HEK293 (cell line): ENCODE measurements around the gene STK38.

Experiments
- CTCF ChIA-PET: fragments of 350-600 bp; formaldehyde crosslinking; extraction: SDS; loops from one replicate; lab custom pipeline; 2021; ENCODE audit warnings: antibody characterized with exemption; lab: Yijun Ruan, JAX
- POLR2A ChIA-PET: fragments of 300-600 bp; formaldehyde crosslinking; extraction: SDS; loops from one replicate; lab custom pipeline; 2020; ENCODE audit warnings: antibody characterized with exemption, inconsistent platforms; lab: Yijun Ruan, JAX
- H3K27ac ChIP-seq: fragments of 200-500 bp; sonication (Bioruptor generic); 2 replicates; pipeline ENCODE4 v1.5.1; 2014; ENCODE audit warnings: low read depth, low read length, control low read depth, inconsistent platforms; ENCODE audit errors: extremely low read depth
- H3K36me3 ChIP-seq, 2 experiments: fragments of 200-500 bp in 1 of 2; sonication (Bioruptor generic) in 1 of 2; 1 replicate in 1 of 2; 2 replicates in 1 of 2; pipeline ENCODE4 v1.5.1; 2014 to 2017; ENCODE audit warnings: inconsistent platforms in 2 of 2, low read length in 2 of 2; ENCODE audit not compliant: control insufficient read depth in 2 of 2, insufficient read depth in 1 of 2
- H3K4me1 ChIP-seq: fragments of 200-500 bp; sonication (Bioruptor generic); 2 replicates; pipeline ENCODE4 v1.5.1; 2014; ENCODE audit warnings: mild to moderate bottlenecking, low read length, inconsistent platforms; ENCODE audit not compliant: control insufficient read depth, insufficient read depth
- H3K4me3 ChIP-seq: 2 replicates; pipeline ENCODE4 v1.5.1; 2011; ENCODE audit warnings: low read depth, mild to moderate bottlenecking, control low read depth, low read length, moderate library complexity
- H3K9me3 ChIP-seq: fragments of 200-500 bp; sonication (Bioruptor generic); 2 replicates; pipeline ENCODE4 v1.5.1; 2014; ENCODE audit warnings: low read depth, low read length, inconsistent platforms; ENCODE audit not compliant: control insufficient read depth, insufficient read depth
- HOXD13 ChIP-seq: sonication (generic); formaldehyde crosslinking; IDR thresholded peaks from 2 replicates; pipeline ENCODE4 v1.8.0; 2022; ENCODE audit warnings: missing genetic modification reagents, borderline replicate concordance
- KLF8 ChIP-seq: fragments of 450-650 bp; formaldehyde crosslinking; IDR thresholded peaks from 2 replicates; pipeline ENCODE4 v1.5.1; 2016; ENCODE audit warnings: missing biosample characterization, missing genetic modification characterization
- RBAK ChIP-seq: fragments of 450-650 bp; formaldehyde crosslinking; IDR thresholded peaks from 2 replicates; pipeline ENCODE4 v1.5.1; 2016; ENCODE audit warnings: missing biosample characterization, missing genetic modification characterization
- SETDB1 ChIP-seq: IDR thresholded peaks from one replicate; pipeline ENCODE4 v1.6.1; 2017; ENCODE audit warnings: mild to moderate bottlenecking, low read length, moderate library complexity, mixed read lengths; ENCODE audit not compliant: insufficient read length
- ZNF132 ChIP-seq: fragments of 450-650 bp; formaldehyde crosslinking; IDR thresholded peaks from 2 replicates; pipeline ENCODE4 v1.5.1; 2017; ENCODE audit warnings: missing biosample characterization, missing genetic modification characterization, borderline replicate concordance
- ZNF174 ChIP-seq: fragments of 450-650 bp; formaldehyde crosslinking; IDR thresholded peaks from 2 replicates; pipeline ENCODE4 v1.5.0; 2017; ENCODE audit warnings: missing biosample characterization, mild to moderate bottlenecking, missing genetic modification characterization
- ZNF23 ChIP-seq: fragments of 450-650 bp; formaldehyde crosslinking; IDR thresholded peaks from 2 replicates; pipeline ENCODE4 v1.5.1; 2016; ENCODE audit warnings: missing biosample characterization, missing genetic modification characterization, borderline replicate concordance
- ZNF335 ChIP-seq: fragments of 450-650 bp; formaldehyde crosslinking; conservative IDR thresholded peaks from 2 replicates; pipeline ENCODE4 v1.5.1; 2016; ENCODE audit warnings: missing biosample characterization, missing genetic modification characterization
- ZNF514 ChIP-seq: fragments of 450-650 bp; formaldehyde crosslinking; IDR thresholded peaks from 2 replicates; pipeline ENCODE4 v1.5.1; 2016; ENCODE audit warnings: missing biosample characterization, missing genetic modification characterization
- ZNF585B ChIP-seq: fragments of 450-650 bp; formaldehyde crosslinking; IDR thresholded peaks from 2 replicates; pipeline ENCODE4 v1.5.1; 2016; ENCODE audit warnings: missing biosample characterization, missing genetic modification characterization
- ZNF610 ChIP-seq: fragments of 450-650 bp; formaldehyde crosslinking; IDR thresholded peaks from 2 replicates; pipeline ENCODE4 v1.5.1; 2016; ENCODE audit warnings: missing biosample characterization, missing genetic modification characterization, borderline replicate concordance
- ZNF623 ChIP-seq: fragments of 450-650 bp; formaldehyde crosslinking; IDR thresholded peaks from 2 replicates; pipeline ENCODE4 v1.5.1; 2016; ENCODE audit warnings: missing biosample characterization, missing genetic modification characterization
- ZNF654 ChIP-seq: fragments of 450-650 bp; formaldehyde crosslinking; IDR thresholded peaks from 2 replicates; pipeline ENCODE4 v1.5.1; 2016; ENCODE audit warnings: low read depth, missing biosample characterization, missing genetic modification characterization
- ZNF670 ChIP-seq: fragments of 450-650 bp; formaldehyde crosslinking; IDR thresholded peaks from 2 replicates; pipeline ENCODE4 v1.5.1; 2016; ENCODE audit warnings: missing biosample characterization, missing genetic modification characterization, low read depth
- ZNF768 ChIP-seq: fragments of 450-650 bp; formaldehyde crosslinking; IDR thresholded peaks from 2 replicates; pipeline ENCODE4 v1.5.1; 2018; ENCODE audit warnings: missing biosample characterization, mild to moderate bottlenecking, missing genetic modification characterization
- ZNF830 ChIP-seq: fragments of 450-650 bp; IDR thresholded peaks from 2 replicates; pipeline ENCODE4 v1.5.0; 2018; ENCODE audit warnings: missing biosample characterization, missing genetic modification characterization, low read depth, mild to moderate bottlenecking, moderate library complexity
- ZSCAN23 ChIP-seq: fragments of 450-650 bp; formaldehyde crosslinking; IDR thresholded peaks from 2 replicates; pipeline ENCODE4 v1.5.1; 2016; ENCODE audit warnings: missing biosample characterization, missing genetic modification characterization
- ZSCAN30 ChIP-seq: fragments of 450-650 bp; IDR thresholded peaks from 2 replicates; pipeline ENCODE4 v1.5.1; 2018; ENCODE audit warnings: missing biosample characterization, mild to moderate bottlenecking, missing genetic modification characterization, moderate library complexity
- TF ChIP-seq, protein P1 (sequence below): fragments of 450-650 bp; formaldehyde crosslinking; IDR thresholded peaks from 2 replicates; pipeline ENCODE4 v1.5.1; 2016; ENCODE audit warnings: missing biosample characterization, missing genetic modification characterization, low read depth
- TF ChIP-seq, protein P2 (sequence below): fragments of 450-650 bp; formaldehyde crosslinking; IDR thresholded peaks from 2 replicates; pipeline ENCODE4 v1.5.1; 2017; ENCODE audit warnings: missing biosample characterization, missing genetic modification characterization
- TF ChIP-seq, protein P3 (sequence below): fragments of 450-650 bp; formaldehyde crosslinking; IDR thresholded peaks from 2 replicates; pipeline ENCODE4 v1.5.1; 2016; ENCODE audit warnings: missing biosample characterization, missing genetic modification characterization

The STK38 gene

DNA sequence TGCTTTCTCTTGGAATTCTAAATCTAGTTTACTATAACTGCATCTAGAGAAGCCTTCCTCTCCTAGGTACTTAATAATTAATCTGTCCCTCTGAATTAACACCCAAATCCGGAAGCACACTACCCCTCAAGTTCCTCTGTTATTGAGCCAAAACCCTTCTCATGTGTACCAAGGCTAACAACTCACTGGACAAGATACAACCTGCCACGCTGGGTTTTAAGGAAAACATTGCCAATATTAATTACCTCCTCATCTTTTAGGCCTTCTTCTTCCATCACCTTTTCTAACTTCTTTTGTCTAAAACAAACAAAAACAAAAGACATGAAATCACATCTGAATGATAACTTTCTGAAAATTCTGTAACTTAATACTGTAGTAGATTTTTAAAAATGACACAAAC lies 21.9 kb downstream of the STK38 start:
- Histone ChIP-seq H3K36me3 (peaks cover 20 to 50% of the 10 kb centered on the region in 2 experiments), H3K4me3 (no peak overlapping the region), H3K27ac (no peak overlapping the region), H3K4me1 (no peaks in the 10 kb centered on the region), H3K9me3 (no peaks in the 10 kb centered on the region)
- CTCF ChIA-PET = no interaction called here
- POLR2A ChIA-PET = no interaction called here
- TF ChIP-seq ZNF585B (tag by site-specific recombination) = no peak
- no peak for TF ChIP-seq KLF8 (tag by site-specific recombination)
- TF ChIP-seq RBAK (tag by site-specific recombination) = no peak
- no peak for TF ChIP-seq SETDB1
- no peak for TF ChIP-seq ZNF654
- no peak for TF ChIP-seq ZSCAN30 (tag by site-specific recombination)
- TF ChIP-seq ZNF23 (tag by site-specific recombination) = no peak
- TF ChIP-seq, protein P1, sequence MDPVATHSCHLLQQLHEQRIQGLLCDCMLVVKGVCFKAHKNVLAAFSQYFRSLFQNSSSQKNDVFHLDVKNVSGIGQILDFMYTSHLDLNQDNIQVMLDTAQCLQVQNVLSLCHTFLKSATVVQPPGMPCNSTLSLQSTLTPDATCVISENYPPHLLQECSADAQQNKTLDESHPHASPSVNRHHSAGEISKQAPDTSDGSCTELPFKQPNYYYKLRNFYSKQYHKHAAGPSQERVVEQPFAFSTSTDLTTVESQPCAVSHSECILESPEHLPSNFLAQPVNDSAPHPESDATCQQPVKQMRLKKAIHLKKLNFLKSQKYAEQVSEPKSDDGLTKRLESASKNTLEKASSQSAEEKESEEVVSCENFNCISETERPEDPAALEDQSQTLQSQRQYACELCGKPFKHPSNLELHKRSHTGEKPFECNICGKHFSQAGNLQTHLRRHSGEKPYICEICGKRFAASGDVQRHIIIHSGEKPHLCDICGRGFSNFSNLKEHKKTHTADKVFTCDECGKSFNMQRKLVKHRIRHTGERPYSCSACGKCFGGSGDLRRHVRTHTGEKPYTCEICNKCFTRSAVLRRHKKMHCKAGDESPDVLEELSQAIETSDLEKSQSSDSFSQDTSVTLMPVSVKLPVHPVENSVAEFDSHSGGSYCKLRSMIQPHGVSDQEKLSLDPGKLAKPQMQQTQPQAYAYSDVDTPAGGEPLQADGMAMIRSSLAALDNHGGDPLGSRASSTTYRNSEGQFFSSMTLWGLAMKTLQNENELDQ (tag by site-specific recombination) = no peak
- TF ChIP-seq ZNF830 = no peak

DNA sequence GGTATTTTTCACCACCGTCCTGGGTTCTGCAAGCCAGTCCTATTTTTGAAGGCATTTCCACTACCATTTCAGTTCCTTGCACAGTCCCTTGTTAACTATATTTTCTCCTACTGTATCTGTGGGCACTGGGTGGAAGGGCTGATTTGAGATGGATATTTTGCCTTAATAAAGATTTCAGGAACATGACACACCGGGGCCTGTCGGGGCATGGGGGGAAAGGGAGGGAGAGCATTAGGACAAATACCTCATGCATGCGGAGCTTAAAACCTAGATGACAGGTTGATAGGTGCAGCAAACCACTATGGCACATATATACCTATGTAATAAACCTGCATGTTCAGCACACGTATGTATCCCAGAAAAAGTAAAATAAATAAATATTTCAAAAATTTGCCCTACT lies 22.4 kb downstream of the STK38 start:
- peaks cover 20 to 54% of the 10 kb centered on the region in 2 experiments for H3K36me3 ChIP-seq
- TF ChIP-seq ZNF23 (tag by site-specific recombination) (no peak), HOXD13 (CRISPR knock-in tag) (no peak), ZNF174 (tag by site-specific recombination) (no peak), ZNF768 (tag by site-specific recombination) (no peak), ZSCAN23 (tag by site-specific recombination) (no peak), ZNF132 (tag by site-specific recombination) (no peak), ZNF623 (tag by site-specific recombination) (no peak), ZNF610 (tag by site-specific recombination) (no peak)
- POLR2A ChIA-PET = no interaction called here

DNA sequence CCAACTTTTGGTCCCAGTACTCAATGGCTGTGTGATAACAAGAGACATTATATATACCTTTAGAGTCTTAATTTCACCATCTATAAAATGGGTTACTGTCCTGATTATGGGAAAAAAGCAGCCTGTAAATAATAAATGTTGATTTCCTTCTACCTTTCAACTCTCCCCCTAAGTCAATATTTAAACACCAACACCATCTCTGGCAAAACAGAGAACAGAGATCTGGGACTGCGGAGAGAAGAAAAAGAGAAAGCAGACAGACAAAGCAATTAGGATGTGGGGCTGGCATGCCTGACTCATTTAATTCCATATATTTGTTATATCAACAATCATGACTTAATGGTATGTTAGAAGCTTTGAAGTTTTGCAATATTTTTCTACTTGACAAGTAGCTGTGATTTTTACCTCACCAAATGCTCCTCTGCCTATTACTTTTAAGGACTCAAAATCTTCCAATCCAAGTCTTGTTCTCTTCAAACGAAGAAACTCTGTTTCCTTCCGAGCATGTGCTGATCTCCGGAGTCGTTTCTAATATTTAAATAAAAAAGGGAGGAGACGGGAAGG lies 23.3 kb downstream of the STK38 start:
- H3K36me3 ChIP-seq = peaks cover 20 to 59% of the 10 kb centered on the region in 2 experiments
- no peaks in the 10 kb centered on the region for H3K9me3 ChIP-seq
- ChIA-PET POLR2A (no interaction called here), CTCF (no interaction called here)
- H3K4me3 ChIP-seq = no peak overlapping the region
- TF ChIP-seq ZNF514 (tag by site-specific recombination) (no peak), ZNF670 (tag by site-specific recombination) (no peak), ZNF335 (tag by site-specific recombination) (no peak)
- TF ChIP-seq, protein P2, sequence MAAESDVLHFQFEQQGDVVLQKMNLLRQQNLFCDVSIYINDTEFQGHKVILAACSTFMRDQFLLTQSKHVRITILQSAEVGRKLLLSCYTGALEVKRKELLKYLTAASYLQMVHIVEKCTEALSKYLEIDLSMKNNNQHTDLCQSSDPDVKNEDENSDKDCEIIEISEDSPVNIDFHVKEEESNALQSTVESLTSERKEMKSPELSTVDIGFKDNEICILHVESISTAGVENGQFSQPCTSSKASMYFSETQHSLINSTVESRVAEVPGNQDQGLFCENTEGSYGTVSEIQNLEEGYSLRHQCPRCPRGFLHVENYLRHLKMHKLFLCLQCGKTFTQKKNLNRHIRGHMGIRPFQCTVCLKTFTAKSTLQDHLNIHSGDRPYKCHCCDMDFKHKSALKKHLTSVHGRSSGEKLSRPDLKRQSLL (tag by site-specific recombination) = no peak
- TF ChIP-seq, protein P3, sequence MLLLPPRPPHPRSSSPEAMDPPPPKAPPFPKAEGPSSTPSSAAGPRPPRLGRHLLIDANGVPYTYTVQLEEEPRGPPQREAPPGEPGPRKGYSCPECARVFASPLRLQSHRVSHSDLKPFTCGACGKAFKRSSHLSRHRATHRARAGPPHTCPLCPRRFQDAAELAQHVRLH (tag by site-specific recombination) = no peak
- no peak overlapping the region for H3K27ac ChIP-seq
- no peaks in the 10 kb centered on the region for H3K4me1 ChIP-seq

More for the DNA sequence above, 22.4 kb downstream of the STK38 start:
- Histone ChIP-seq H3K9me3 (no peaks in the 10 kb centered on the region), H3K27ac (no peak overlapping the region), H3K4me1 (no peaks in the 10 kb centered on the region), H3K4me3 (no peak overlapping the region)
- CTCF ChIA-PET = no interaction called here
